GM18526 (cell line): ENCODE data around the gene ACKR3.

Experiments
- POLR2A ChIP-seq: IDR thresholded peaks from 3 replicates; pipeline ENCODE4 v1.6.1; 2011; ENCODE audit not compliant: insufficient read length; ENCODE audit errors: extremely low read depth

The ACKR3 gene

GRCh38 chr2:236617796-236618195 lies 48.2 kb downstream of the ACKR3 start:
- no peak for TF ChIP-seq POLR2A

GRCh38 chr2:236618370-236618769 lies 48.7 kb downstream of the ACKR3 start:
- TF ChIP-seq POLR2A, result no peak

DNA sequence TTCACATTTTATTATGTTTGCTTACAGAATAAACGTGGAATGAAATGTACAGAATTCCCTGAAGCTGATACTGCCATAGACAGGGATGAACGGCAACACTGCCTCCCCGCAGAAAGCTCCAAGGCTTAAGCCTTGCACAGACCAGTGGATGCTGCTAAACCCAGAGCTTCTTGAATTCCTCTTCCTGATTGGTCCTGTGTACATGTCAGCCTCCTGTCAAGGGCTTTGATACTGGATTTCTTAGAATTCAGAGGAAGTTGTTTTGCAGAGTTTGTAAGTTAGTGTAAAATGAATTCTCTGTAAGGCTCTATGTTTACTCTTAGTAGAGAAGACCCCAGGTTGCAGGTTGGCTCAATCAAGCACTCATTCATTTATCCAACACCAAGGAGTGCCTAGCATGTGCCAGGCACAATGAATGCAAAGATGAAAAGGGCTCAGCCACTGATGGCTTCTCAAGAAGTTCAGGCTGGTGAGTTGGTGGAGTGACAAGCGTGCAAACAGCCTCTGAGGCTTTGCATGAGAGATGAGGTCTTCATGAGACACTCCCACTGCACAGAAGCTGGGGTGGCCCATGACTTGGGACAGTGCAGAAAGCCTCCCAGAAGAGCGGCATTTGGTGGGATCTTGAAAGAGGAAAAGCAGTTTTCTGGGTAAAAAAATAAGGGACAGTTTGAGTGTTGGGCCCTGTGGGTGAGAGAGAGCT lies 50.4 kb downstream of the ACKR3 start:
- no peak for TF ChIP-seq POLR2A

DNA sequence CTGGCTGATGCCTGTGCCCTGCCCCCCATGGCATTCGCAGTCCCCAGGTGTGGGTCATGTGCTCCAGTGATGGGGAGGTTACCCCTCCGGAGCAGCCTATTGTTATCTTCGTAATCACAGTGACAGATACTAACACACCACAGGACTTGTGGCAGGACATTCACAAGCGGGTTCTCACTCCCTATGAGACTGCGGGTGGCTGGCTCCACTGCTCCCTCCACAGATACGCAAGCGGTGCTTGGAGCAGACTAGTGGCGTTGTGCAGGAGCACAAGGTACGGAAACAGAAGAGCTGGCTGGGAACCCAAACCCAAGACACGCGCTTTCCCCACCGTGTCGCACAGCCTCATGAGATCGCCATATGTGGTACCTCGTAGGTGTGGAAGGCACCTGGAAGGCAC lies 52.2 kb downstream of the ACKR3 start:
- no peak for TF ChIP-seq POLR2A

GRCh38 chr2:236622201-236622600 lies 52.6 kb downstream of the ACKR3 start:
- no peak for TF ChIP-seq POLR2A

- TF ChIP-seq POLR2A, result no peak
These were observed 53.0 kb downstream of the ACKR3 start for GRCh38 chr2:236622660-236623059.

DNA sequence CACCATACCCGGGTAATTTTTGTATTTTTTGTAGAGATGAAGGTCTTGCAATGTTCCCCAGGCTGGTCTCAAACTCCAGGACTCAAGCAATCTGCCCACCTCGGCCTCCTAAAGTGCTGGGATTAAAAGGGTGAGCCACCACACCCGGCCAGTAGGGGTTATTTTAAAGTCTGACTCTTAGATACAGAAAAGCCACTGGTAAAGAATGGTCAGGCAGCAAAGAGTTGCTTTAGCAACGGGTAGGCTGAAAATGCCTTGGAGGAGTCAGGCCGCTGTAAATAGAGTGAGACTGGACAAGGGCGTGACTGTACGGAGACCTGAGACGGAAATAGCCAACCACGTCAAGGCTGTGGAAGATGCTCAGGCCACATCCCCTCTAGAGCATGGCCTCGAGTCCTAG lies 54.2 kb downstream of the ACKR3 start:
- TF ChIP-seq POLR2A, result no peak

DNA sequence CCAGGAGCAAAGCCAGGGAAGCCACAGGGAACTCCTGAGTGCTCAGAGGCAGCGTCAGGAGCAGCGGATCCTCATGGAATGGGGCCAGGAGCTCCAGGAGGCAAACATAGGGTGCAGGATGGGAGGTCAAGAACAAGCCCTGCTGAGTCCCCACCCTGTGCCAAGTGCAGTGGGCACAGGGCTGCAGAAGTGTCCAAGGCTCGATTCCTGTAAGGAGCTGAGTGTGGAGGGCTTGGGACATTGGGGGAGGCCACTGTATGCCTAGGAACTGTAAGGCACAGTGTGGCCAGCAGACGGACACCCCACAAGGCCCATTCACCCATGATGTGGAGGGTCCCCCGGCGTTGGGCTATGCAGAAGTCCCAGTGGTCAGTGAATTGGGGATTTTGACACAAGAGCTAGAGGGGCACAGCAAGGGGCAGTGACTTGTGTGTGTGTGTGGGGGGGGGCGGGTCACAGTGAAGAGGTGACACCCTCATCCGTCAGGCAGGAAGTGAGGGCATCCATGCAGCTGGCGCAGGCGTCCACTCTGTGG lies 55.6 kb downstream of the ACKR3 start:
- no peak for TF ChIP-seq POLR2A

GRCh38 chr2:236626391-236627150 lies 56.9 kb downstream of the ACKR3 start:
- no peak for TF ChIP-seq POLR2A

DNA sequence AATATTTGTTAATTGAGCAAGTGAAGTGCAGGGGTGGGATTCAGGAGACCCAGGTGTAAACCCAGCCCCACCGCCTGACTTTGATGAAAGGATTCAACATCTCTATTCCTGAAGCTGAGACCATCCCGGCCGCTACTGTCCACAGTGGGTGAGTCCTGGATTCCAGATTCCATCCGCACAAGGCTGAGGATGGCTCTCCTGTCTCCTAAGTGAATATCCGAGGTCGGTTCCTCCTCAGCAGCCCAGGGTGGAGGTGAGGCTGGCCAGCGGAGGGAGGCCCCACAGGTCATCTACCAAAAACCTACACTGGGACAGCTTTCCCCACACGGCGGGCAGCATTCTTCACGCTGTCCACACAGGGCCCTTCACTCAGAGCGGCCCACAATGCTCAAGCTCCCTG lies 57.6 kb downstream of the ACKR3 start:
- TF ChIP-seq POLR2A, result no peak

GRCh38 chr2:236627841-236628240 lies 58.2 kb downstream of the ACKR3 start:
- no peak for TF ChIP-seq POLR2A

- TF ChIP-seq POLR2A, result no peak
These were observed 58.8 kb downstream of the ACKR3 start for GRCh38 chr2:236628256-236628901.

GRCh38 chr2:236628981-236629605 lies 59.5 kb downstream of the ACKR3 start:
- no peak for TF ChIP-seq POLR2A

GRCh38 chr2:236629961-236630872 lies 60.6 kb downstream of the ACKR3 start:
- no peak for TF ChIP-seq POLR2A

DNA sequence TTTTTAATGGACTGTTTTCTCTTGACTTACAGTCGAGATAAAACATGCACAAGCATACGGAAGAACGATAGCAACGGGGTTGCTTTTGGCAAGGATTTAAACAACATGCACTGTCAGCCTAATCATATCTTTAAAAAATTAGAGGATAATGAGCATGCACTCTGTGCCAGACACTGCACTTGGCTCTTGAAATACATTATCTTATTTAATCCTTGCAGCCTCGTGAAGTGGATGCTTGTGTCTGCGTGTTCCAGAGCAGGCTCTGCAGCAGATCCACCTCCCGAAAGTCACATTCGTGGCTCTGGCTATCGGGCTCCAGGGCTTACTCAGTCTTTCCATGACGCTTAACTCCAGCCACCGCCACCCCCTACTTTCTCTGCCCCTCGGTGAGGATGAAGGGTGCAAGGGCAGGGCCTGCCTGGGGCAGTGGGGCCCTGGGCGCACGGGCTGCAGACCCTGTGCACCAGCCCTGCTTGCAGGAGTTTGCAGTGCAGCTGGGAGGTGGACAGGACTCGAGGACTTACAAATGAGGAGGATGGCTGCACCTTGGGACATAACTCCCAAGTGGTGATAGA lies 61.7 kb downstream of the ACKR3 start:
- TF ChIP-seq POLR2A, result no peak

GRCh38 chr2:236631856-236632291 lies 62.2 kb downstream of the ACKR3 start:
- TF ChIP-seq POLR2A, result no peak
